Measurements from ENCODE around the gene DNMT3A.

The DNMT3A gene

GRCh38 chr2:25377822-25378421 is 36.2 kb upstream of the DNMT3A start:
- no peak for TF ChIP-seq CTCF (IDR thresholded peaks at IDR 0.05; ENCODE audit: low read depth, low read length)
- no peak for DNase-seq (ENCODE audit: low read depth, low spot score)
- in situ Hi-C loops (cut with HindIII; ENCODE audit: low sequenced_read_pairs): no loop called here
- H3K4me3 ChIP-seq (ENCODE audit: low read depth, low read length): no peak overlapping the region

GRCh38 chr2:25376750-25377621 is 35.3 kb upstream of the DNMT3A start:
- H3K4me3 ChIP-seq (ENCODE audit: low read depth, low read length): peak overlapping the region; percentile 13

GRCh38 chr2:25375989-25376545 is 34.3 kb upstream of the DNMT3A start:
- no peak overlapping the region for H3K4me3 ChIP-seq (ENCODE audit: low read depth, low read length)
- TF ChIP-seq CTCF (IDR thresholded peaks at IDR 0.05; ENCODE audit: low read depth, low read length): no peak
- in situ Hi-C loops (cut with HindIII; ENCODE audit: low sequenced_read_pairs): no loop called here
- DNase-seq (ENCODE audit: low read depth, low spot score): no peak

More at GRCh38 chr2:25376750-25377621, 35.3 kb upstream of the DNMT3A start:
- peak; percentile 86 for DNase-seq (ENCODE audit: low read depth, low spot score)
- in situ Hi-C loops (cut with HindIII; ENCODE audit: low sequenced_read_pairs): no loop called here
- peak; percentile 77 for TF ChIP-seq CTCF (IDR thresholded peaks at IDR 0.05; ENCODE audit: low read depth, low read length)

- in situ Hi-C loops (cut with HindIII; ENCODE audit: low sequenced_read_pairs): no loop called here
- no peak for DNase-seq (ENCODE audit: low read depth, low spot score)
- no peak overlapping the region for H3K4me3 ChIP-seq (ENCODE audit: low read depth, low read length)
- TF ChIP-seq CTCF (IDR thresholded peaks at IDR 0.05; ENCODE audit: low read depth, low read length): no peak
Observed at GRCh38 chr2:25375371-25375988, 33.8 kb upstream of the DNMT3A start.

GRCh38 chr2:25374827-25375226 is 33.1 kb upstream of the DNMT3A start:
- no peak for DNase-seq (ENCODE audit: low read depth, low spot score)
- no peak for TF ChIP-seq CTCF (IDR thresholded peaks at IDR 0.05; ENCODE audit: low read depth, low read length)
- in situ Hi-C loops (cut with HindIII; ENCODE audit: low sequenced_read_pairs): no loop called here
- H3K4me3 ChIP-seq (ENCODE audit: low read depth, low read length): no peak overlapping the region

GRCh38 chr2:25374411-25374810 is 32.7 kb upstream of the DNMT3A start:
- TF ChIP-seq CTCF (IDR thresholded peaks at IDR 0.05; ENCODE audit: low read depth, low read length): no peak
- no peak overlapping the region for H3K4me3 ChIP-seq (ENCODE audit: low read depth, low read length)
- no peak for DNase-seq (ENCODE audit: low read depth, low spot score)
- in situ Hi-C loops (cut with HindIII; ENCODE audit: low sequenced_read_pairs): no loop called here

Data from astrocyte of the spinal cord (primary cell).